ENCODE measurements around the gene PAX3. TPM values are rescaled to one million over a fixed set of nuclear protein-coding genes. Genes with fewer than 3 reads are reported as not detected.

Gene PAX3
- total and polyA plus RNA-seq, 4 donors = not detected

GRCh38 chr2:222241128-222241870 is 57.5 kb downstream of the PAX3 start (continued):
- no peak for TF ChIP-seq REST (IDR thresholded peaks at IDR 0.05)
- TF ChIP-seq FOXA1 (IDR thresholded peaks at IDR 0.05) = no peak
- TF ChIP-seq HNF4G (IDR thresholded peaks at IDR 0.05) = no peak

GRCh38 chr2:222240676-222241049 is 58.1 kb downstream of the PAX3 start:
- Histone ChIP-seq H3K4me3 (ENCODE audit: low read depth in 1 of 3, low read length in 3 of 3) (no peak overlapping the region), H3K9ac (ENCODE audit: low read depth in 1 of 2, low read length in 2 of 2) (no peak overlapping the region), H3K27ac (ENCODE audit: low read depth in 1 of 2, low read length in 2 of 2) (no peak overlapping the region), H3K4me1 (ENCODE audit: control insufficient read depth in 4 of 4, insufficient read depth in 4 of 4, low read length in 3 of 4) (no peaks in the 10 kb centered on the region), H3K36me3 (ENCODE audit: control insufficient read depth in 4 of 4, insufficient read depth in 3 of 4, low read depth in 1 of 4, low read length in 3 of 4) (no peaks in the 10 kb centered on the region), H3K27me3 (ENCODE audit: control insufficient read depth in 4 of 4, insufficient read depth in 4 of 4, low read length in 3 of 4) (peaks cover 0 to 10% (median 3%) of the 10 kb centered on the region in 4 donors), H3K9me3 (ENCODE audit: control insufficient read depth in 4 of 4, low read length in 3 of 4) (no peaks in the 10 kb centered on the region)
- 28% methylated on average over 5 of the region's 5 CpGs for WGBS
- no peak for TF ChIP-seq HNF4A (conservative IDR thresholded peaks at IDR 0.05)
- no peak for TF ChIP-seq FOXA1 (IDR thresholded peaks at IDR 0.05)
- no peak for TF ChIP-seq RAD21 (IDR thresholded peaks at IDR 0.05)
- no peak for TF ChIP-seq EGR1 (IDR thresholded peaks at IDR 0.05; ENCODE audit: low read depth in 2 of 2)
- no peak for TF ChIP-seq NR2F2 (IDR thresholded peaks at IDR 0.05)
- TF ChIP-seq RXRA (IDR thresholded peaks at IDR 0.05) = no peak
- no peak for TF ChIP-seq SP1 (IDR thresholded peaks at IDR 0.05)
- no peak for TF ChIP-seq FOXA2 (IDR thresholded peaks at IDR 0.05)
- no peak for TF ChIP-seq CTCF (IDR thresholded peaks at IDR 0.05; ENCODE audit: low read depth, low read length, missing input control)
- TF ChIP-seq YY1 (IDR thresholded peaks at IDR 0.05) = no peak
- no peak for TF ChIP-seq HNF4G (IDR thresholded peaks at IDR 0.05)
- TF ChIP-seq GABPA (IDR thresholded peaks at IDR 0.05 in 1 of 2, conservative IDR thresholded peaks at IDR 0.05 in 1 of 2) = no peak
- no peak for TF ChIP-seq JUND (IDR thresholded peaks at IDR 0.05)
- TF ChIP-seq TAF1 (conservative IDR thresholded peaks at IDR 0.05) = no peak
- no peak for TF ChIP-seq ATF3 (IDR thresholded peaks at IDR 0.05)
- no peak for TF ChIP-seq ZBTB33 (IDR thresholded peaks at IDR 0.05)
- no peak for TF ChIP-seq MAX (IDR thresholded peaks at IDR 0.05)
- no peak for TF ChIP-seq REST (IDR thresholded peaks at IDR 0.05)
- no peak for DNase-seq (ENCODE audit: low spot score)
